Neural cell (in vitro differentiated cells): ENCODE measurements around the gene ATP4B. TPM values are rescaled to one million over a fixed set of nuclear protein-coding genes. Genes with fewer than 3 reads are reported as not detected.

Experiments used
- H2AFZ ChIP-seq: fragments of 200-600, 300-800 bp; sonication (generic), shearing (Covaris generic); 2 replicates; pipeline ENCODE4 v1.6.0; 2014; ENCODE audit warnings: low read depth, mild to moderate bottlenecking, antibody characterized with exemption, low read length, moderate library complexity
- H3F3A ChIP-seq: fragments of 200-600 bp; shearing (Covaris generic); 2 replicates; pipeline ENCODE4 v1.6.1; 2016; ENCODE audit warnings: mild to moderate bottlenecking, moderate library complexity, mixed read lengths, antibody characterized with exemption, low read length; ENCODE audit not compliant: insufficient read depth, poor library complexity, severe bottlenecking
- H3K27ac ChIP-seq: fragments of 200-600, 300-800 bp; sonication (generic), shearing (Covaris generic); 2 replicates; pipeline ENCODE4 v1.5.1; 2014; ENCODE audit warnings: mild to moderate bottlenecking, low read length, moderate library complexity
- H3K27me3 ChIP-seq: fragments of 300-800, 200-600 bp; sonication (generic), shearing (Covaris generic); 2 replicates; pipeline ENCODE4 v1.6.0; 2014; ENCODE audit warnings: mild to moderate bottlenecking, low read depth, low read length, moderate library complexity; ENCODE audit not compliant: insufficient read depth
- H3K36me3 ChIP-seq: fragments of 300-800, 200-600 bp; sonication (generic), shearing (Covaris generic); 2 replicates; pipeline ENCODE4 v1.5.1; 2014; ENCODE audit warnings: mild to moderate bottlenecking, antibody characterized with exemption, low read length, moderate library complexity; ENCODE audit not compliant: insufficient read depth
- H3K4me2 ChIP-seq: fragments of 300-800, 200-600 bp; sonication (generic), shearing (Covaris generic); 2 replicates; pipeline ENCODE4 v1.6.0; 2014; ENCODE audit warnings: mild to moderate bottlenecking, low read length
- H3K4me3 ChIP-seq: fragments of 300-800, 200-600 bp; sonication (generic), shearing (Covaris generic); 2 replicates; pipeline ENCODE4 v1.5.1; 2014; ENCODE audit warnings: mild to moderate bottlenecking, low read length, moderate library complexity
- H3K79me2 ChIP-seq: fragments of 200-600 bp; shearing (Covaris generic); replicated peaks from 2 replicates; pipeline ENCODE4 v1.6.0; 2014; ENCODE audit warnings: mild to moderate bottlenecking, low read length, moderate library complexity; ENCODE audit not compliant: insufficient read depth
- H3K9ac ChIP-seq: fragments of 300-800, 200-600 bp; sonication (generic), shearing (Covaris generic); 2 replicates; pipeline ENCODE4 v1.6.1; 2016; ENCODE audit warnings: mild to moderate bottlenecking, low read length, mixed read lengths
- H3K9me2 ChIP-seq: fragments of 200-600 bp; shearing (Covaris generic); 2 replicates; pipeline ENCODE4 v1.6.1; 2016; ENCODE audit warnings: mild to moderate bottlenecking, low read length, mixed read lengths; ENCODE audit not compliant: insufficient read depth
- H3K9me3 ChIP-seq: fragments of 200-600, 300-800 bp; sonication (generic), shearing (Covaris generic); 2 replicates; pipeline ENCODE4 v1.6.1; 2016; ENCODE audit warnings: mild to moderate bottlenecking, mixed run types, low read length, moderate library complexity, mixed read lengths
- H4K20me1 ChIP-seq: fragments of 200-600 bp; shearing (Covaris generic); 2 replicates; pipeline ENCODE4 v1.6.1; 2016; ENCODE audit warnings: mild to moderate bottlenecking, mixed run types; ENCODE audit not compliant: insufficient read depth
- EP300 ChIP-seq: fragments of 450-650 bp; conservative IDR thresholded peaks from 2 replicates; pipeline ENCODE4 v1.6.1; 2014; ENCODE audit warnings: antibody characterized with exemption, mild to moderate bottlenecking, moderate library complexity; ENCODE audit not compliant: poor library complexity, severe bottlenecking
- EZH2 ChIP-seq: fragments of 200-600, 300-800 bp; shearing (Covaris generic), sonication (generic); IDR thresholded peaks from 2 replicates; pipeline ENCODE4 v1.6.1; 2014; ENCODE audit warnings: antibody characterized with exemption, low read length, borderline replicate concordance, mild to moderate bottlenecking; ENCODE audit not compliant: insufficient read depth, poor library complexity, severe bottlenecking
- MXI1 ChIP-seq: fragments of 450-650 bp; conservative IDR thresholded peaks from 2 replicates; pipeline ENCODE4 v1.6.1; 2014; ENCODE audit warnings: antibody characterized with exemption, mild to moderate bottlenecking; ENCODE audit not compliant: poor library complexity, severe bottlenecking
- POLR2AphosphoS5 ChIP-seq: IDR thresholded peaks from 2 replicates; pipeline ENCODE4 v1.6.1; 2012
- RAD21 ChIP-seq: fragments of 450-650 bp; conservative IDR thresholded peaks from 2 replicates; pipeline ENCODE4 v1.6.1; 2014; ENCODE audit warnings: antibody characterized with exemption, mild to moderate bottlenecking, moderate library complexity
- SMC3 ChIP-seq: fragments of 450-650 bp; conservative IDR thresholded peaks from 2 replicates; pipeline ENCODE4 v1.6.1; 2014; ENCODE audit warnings: antibody characterized with exemption, mild to moderate bottlenecking, moderate library complexity; ENCODE audit not compliant: poor library complexity
- TAF1 ChIP-seq: IDR thresholded peaks from 2 replicates; pipeline ENCODE4 v1.6.1; 2012; ENCODE audit warnings: low read depth
- polyA plus RNA-seq: library from polyadenylated mRNA; depleted of rRNA; stranded (reverse); fragments of >200 nt; gene quantifications from 2 replicates; pipeline ENCODE4 v1.2.3, GENCODE V29; 2014
- TF ChIP-seq, protein P1 (sequence below): IDR thresholded peaks from 2 replicates; pipeline ENCODE4 v1.6.1; 2012; ENCODE audit warnings: borderline replicate concordance
- TF ChIP-seq, protein P2 (sequence below): fragments of 450-650 bp; IDR thresholded peaks from 2 replicates; pipeline ENCODE4 v1.5.1; 2014; ENCODE audit warnings: antibody characterized with exemption, mild to moderate bottlenecking, moderate library complexity; ENCODE audit not compliant: poor library complexity, severe bottlenecking

The ATP4B gene
- polyA plus RNA-seq, 1 donor from 2014 or later: not detected

DNA sequence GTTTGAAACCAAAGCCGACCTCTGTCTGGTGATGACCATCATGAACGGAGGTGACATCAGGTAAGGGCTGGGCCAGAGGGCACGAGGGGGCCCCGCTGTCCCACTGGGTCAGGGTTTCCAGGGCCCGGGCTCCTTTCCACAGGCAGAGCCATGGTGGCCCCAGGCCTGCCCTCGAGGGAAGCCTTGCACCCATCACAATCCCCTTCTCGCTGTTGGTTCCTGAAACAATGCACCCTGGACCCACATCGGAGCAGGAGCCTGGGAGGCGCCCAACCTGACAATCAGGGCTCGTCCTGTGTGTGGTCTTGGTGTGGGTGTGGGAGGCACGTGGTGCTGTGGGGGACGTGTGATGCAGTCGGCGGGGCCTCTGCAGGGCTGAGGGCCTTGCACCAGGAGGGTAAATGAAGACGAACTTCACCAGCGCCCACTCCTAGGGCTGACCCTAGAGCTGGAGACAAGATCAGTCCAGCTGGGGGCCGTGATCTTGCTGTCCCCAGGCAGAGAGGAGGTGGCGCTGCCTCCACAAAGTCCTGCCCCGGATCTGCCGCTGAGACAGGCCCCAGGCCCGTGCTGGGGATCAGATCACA, 11.8 kb upstream of the ATP4B start:
- H3K79me2 ChIP-seq: no peaks in the 10 kb centered on the region
- no peaks in the 10 kb centered on the region for H3F3A ChIP-seq
- H3K27me3 ChIP-seq: no peaks in the 10 kb centered on the region
- no peaks in the 10 kb centered on the region for H3K9me3 ChIP-seq
- no peak overlapping the region for H2AFZ ChIP-seq
- no peak overlapping the region for H3K9ac ChIP-seq
- no peak overlapping the region for H3K4me2 ChIP-seq
- H3K4me3 ChIP-seq: no peak overlapping the region
- no peak overlapping the region for H3K27ac ChIP-seq
- TF ChIP-seq EP300 (no peak), POLR2AphosphoS5 (no peak), EZH2 (no peak), MXI1 (no peak), RAD21 (no peak), TAF1 (no peak), SMC3 (no peak)
- TF ChIP-seq, protein P1, sequence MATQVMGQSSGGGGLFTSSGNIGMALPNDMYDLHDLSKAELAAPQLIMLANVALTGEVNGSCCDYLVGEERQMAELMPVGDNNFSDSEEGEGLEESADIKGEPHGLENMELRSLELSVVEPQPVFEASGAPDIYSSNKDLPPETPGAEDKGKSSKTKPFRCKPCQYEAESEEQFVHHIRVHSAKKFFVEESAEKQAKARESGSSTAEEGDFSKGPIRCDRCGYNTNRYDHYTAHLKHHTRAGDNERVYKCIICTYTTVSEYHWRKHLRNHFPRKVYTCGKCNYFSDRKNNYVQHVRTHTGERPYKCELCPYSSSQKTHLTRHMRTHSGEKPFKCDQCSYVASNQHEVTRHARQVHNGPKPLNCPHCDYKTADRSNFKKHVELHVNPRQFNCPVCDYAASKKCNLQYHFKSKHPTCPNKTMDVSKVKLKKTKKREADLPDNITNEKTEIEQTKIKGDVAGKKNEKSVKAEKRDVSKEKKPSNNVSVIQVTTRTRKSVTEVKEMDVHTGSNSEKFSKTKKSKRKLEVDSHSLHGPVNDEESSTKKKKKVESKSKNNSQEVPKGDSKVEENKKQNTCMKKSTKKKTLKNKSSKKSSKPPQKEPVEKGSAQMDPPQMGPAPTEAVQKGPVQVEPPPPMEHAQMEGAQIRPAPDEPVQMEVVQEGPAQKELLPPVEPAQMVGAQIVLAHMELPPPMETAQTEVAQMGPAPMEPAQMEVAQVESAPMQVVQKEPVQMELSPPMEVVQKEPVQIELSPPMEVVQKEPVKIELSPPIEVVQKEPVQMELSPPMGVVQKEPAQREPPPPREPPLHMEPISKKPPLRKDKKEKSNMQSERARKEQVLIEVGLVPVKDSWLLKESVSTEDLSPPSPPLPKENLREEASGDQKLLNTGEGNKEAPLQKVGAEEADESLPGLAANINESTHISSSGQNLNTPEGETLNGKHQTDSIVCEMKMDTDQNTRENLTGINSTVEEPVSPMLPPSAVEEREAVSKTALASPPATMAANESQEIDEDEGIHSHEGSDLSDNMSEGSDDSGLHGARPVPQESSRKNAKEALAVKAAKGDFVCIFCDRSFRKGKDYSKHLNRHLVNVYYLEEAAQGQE: no peak
- TF ChIP-seq, protein P2, sequence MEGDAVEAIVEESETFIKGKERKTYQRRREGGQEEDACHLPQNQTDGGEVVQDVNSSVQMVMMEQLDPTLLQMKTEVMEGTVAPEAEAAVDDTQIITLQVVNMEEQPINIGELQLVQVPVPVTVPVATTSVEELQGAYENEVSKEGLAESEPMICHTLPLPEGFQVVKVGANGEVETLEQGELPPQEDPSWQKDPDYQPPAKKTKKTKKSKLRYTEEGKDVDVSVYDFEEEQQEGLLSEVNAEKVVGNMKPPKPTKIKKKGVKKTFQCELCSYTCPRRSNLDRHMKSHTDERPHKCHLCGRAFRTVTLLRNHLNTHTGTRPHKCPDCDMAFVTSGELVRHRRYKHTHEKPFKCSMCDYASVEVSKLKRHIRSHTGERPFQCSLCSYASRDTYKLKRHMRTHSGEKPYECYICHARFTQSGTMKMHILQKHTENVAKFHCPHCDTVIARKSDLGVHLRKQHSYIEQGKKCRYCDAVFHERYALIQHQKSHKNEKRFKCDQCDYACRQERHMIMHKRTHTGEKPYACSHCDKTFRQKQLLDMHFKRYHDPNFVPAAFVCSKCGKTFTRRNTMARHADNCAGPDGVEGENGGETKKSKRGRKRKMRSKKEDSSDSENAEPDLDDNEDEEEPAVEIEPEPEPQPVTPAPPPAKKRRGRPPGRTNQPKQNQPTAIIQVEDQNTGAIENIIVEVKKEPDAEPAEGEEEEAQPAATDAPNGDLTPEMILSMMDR: no peak
- no peaks in the 10 kb centered on the region for H3K36me3 ChIP-seq
- no peaks in the 10 kb centered on the region for H3K9me2 ChIP-seq
- no peaks in the 10 kb centered on the region for H4K20me1 ChIP-seq

DNA sequence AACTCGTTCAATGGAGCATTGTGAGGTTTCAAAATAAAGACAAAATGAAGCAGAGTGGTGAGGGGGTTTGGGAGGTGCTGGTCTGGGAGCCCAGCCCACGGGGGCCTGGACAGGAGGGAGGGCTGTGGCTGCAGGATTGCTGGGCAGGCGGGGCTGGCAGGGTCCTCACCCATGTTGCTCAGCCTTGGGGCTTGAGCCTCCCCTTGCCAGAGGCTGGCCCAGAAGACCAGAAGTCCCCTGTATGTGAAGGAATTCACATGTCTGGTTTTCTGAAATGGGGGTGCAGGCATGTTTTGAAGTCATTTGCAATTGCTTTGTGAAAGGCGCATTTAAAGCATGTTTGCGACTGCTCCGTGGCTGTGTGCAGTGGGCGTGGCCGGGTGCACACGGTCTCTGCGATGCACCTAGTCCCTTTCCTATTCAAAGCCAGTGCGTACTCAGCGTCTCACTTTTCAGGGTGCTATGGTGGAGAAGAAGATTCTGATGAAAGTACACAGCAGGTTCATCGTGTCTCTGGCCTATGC, 11.3 kb upstream of the ATP4B start:
- H3K4me3 ChIP-seq: no peak overlapping the region

More for the DNA sequence above, 11.3 kb upstream of the ATP4B start:
- Histone ChIP-seq H3K9ac (no peak overlapping the region), H3K9me3 (no peaks in the 10 kb centered on the region), H3F3A (no peaks in the 10 kb centered on the region), H3K4me2 (no peak overlapping the region), H4K20me1 (no peaks in the 10 kb centered on the region), H3K27ac (no peak overlapping the region), H3K79me2 (no peaks in the 10 kb centered on the region), H3K36me3 (no peaks in the 10 kb centered on the region), H3K27me3 (no peaks in the 10 kb centered on the region), H3K9me2 (no peaks in the 10 kb centered on the region), H2AFZ (no peak overlapping the region)
- TF ChIP-seq TAF1 (no peak), RAD21 (no peak), POLR2AphosphoS5 (no peak), MXI1 (no peak), EZH2 (no peak)
- TF ChIP-seq, protein P2: no peak
